Skeletal muscle cell (primary cell): ENCODE data around the gene MPC2.
"Not testable (repeated sequence)": the region's sequence is repeated elsewhere in the genome, so short reads cannot be mapped to it uniquely, and the experiment has no call there.

Source experiments
- DNase-seq: peaks from one replicate; pipeline ENCODE4 v3.0.0-alpha.2; 2010; ENCODE audit warnings: low read depth
- H3K4me3 ChIP-seq: 2 replicates; pipeline ENCODE4 v1.5.1; 2011; ENCODE audit warnings: low read depth, mild to moderate bottlenecking, control low read depth, low read length, moderate library complexity

Gene MPC2

GRCh38 chr1:167876597-167877175 lies 60.2 kb downstream of the MPC2 start:
- no peak overlapping the region for H3K4me3 ChIP-seq
- DNase-seq: no peak

GRCh38 chr1:167871331-167871730 lies 65.5 kb downstream of the MPC2 start:
- DNase-seq: no peak
- no peak overlapping the region for H3K4me3 ChIP-seq

- DNase-seq, H3K4me3 ChIP-seq: not testable (repeated sequence)
Measured at GRCh38 chr1:167869157-167870001, 67.5 kb downstream of the MPC2 start.

GRCh38 chr1:167866739-167867414 lies 70.0 kb downstream of the MPC2 start:
- not testable (repeated sequence) for H3K4me3 ChIP-seq, DNase-seq
